HepG2 (cell line): ENCODE results near the gene CCNB1IP1. TPM values are rescaled to one million over a fixed set of nuclear protein-coding genes. Genes with fewer than 3 reads are reported as not detected.

Source experiments
- CENPX ChIP-seq: sonication (generic); formaldehyde crosslinking; IDR thresholded peaks from 2 replicates; pipeline ENCODE4 v1.9.0; 2021; ENCODE audit warnings: mild to moderate bottlenecking, missing genetic modification reagents, moderate library complexity
- DPF2 ChIP-seq: sonication (generic); formaldehyde crosslinking; IDR thresholded peaks from 2 replicates; pipeline ENCODE4 v1.4.0; 2020; ENCODE audit warnings: mild to moderate bottlenecking, low read depth, missing genetic modification reagents, borderline replicate concordance
- HNF4G ChIP-seq, 2 experiments: sonication (generic) in 1 of 2; formaldehyde crosslinking in 1 of 2; IDR thresholded peaks; 2 replicates each; pipeline versions ENCODE4 v1.4.0 to v1.6.1; 2011 to 2020; ENCODE audit warnings: borderline replicate concordance in 2 of 2, low read depth in 2 of 2, mild to moderate bottlenecking in 2 of 2, low read length in 1 of 2, missing genetic modification reagents in 1 of 2, moderate library complexity in 1 of 2
- ISL2 ChIP-seq: sonication (generic); formaldehyde crosslinking; IDR thresholded peaks from 2 replicates; pipeline ENCODE4 v1.5.0; 2020; ENCODE audit warnings: missing genetic modification reagents
- LCORL ChIP-seq, 2 experiments: fragments of 450-650 bp in 1 of 2; sonication (generic) in 1 of 2; formaldehyde crosslinking in 1 of 2; IDR thresholded peaks; 2 replicates each; pipeline versions ENCODE4 v1.5.0 to v1.6.1; 2017 to 2020; ENCODE audit warnings: antibody characterized with exemption in 1 of 2, missing genetic modification reagents in 1 of 2
- SP4 ChIP-seq: sonication (generic); formaldehyde crosslinking; IDR thresholded peaks from 2 replicates; pipeline ENCODE4 v1.8.1; 2023; ENCODE audit warnings: mild to moderate bottlenecking, missing genetic modification reagents
- TBX3 ChIP-seq: fragments of 450-650 bp; IDR thresholded peaks from 2 replicates; pipeline ENCODE4 v1.6.1; 2017; ENCODE audit warnings: antibody characterized with exemption, mild to moderate bottlenecking, inconsistent platforms, borderline replicate concordance
- ZC3H4 ChIP-seq: sonication (generic); formaldehyde crosslinking; IDR thresholded peaks from 2 replicates; pipeline ENCODE4 v1.4.0; 2020; ENCODE audit warnings: missing genetic modification reagents, borderline replicate concordance
- ZKSCAN5 ChIP-seq: sonication (generic); formaldehyde crosslinking; IDR thresholded peaks from 2 replicates; pipeline ENCODE4 v1.5.1; 2020; ENCODE audit warnings: mild to moderate bottlenecking, missing genetic modification reagents
- ZNF143 ChIP-seq: sonication (generic); formaldehyde crosslinking; IDR thresholded peaks from 2 replicates; pipeline ENCODE4 v1.4.0; 2020; ENCODE audit warnings: missing genetic modification reagents
- ZNF225 ChIP-seq: sonication (generic); formaldehyde crosslinking; IDR thresholded peaks from 2 replicates; pipeline ENCODE4 v1.4.0; 2020; ENCODE audit warnings: mild to moderate bottlenecking, missing genetic modification reagents
- ZNF646 ChIP-seq: sonication (generic); formaldehyde crosslinking; IDR thresholded peaks from 2 replicates; pipeline ENCODE4 v1.9.0; 2021; ENCODE audit warnings: mild to moderate bottlenecking, missing genetic modification reagents
- ZNF772 ChIP-seq: sonication (generic); formaldehyde crosslinking; IDR thresholded peaks from 2 replicates; pipeline ENCODE4 v1.5.0; 2020; ENCODE audit warnings: mild to moderate bottlenecking, missing genetic modification reagents
- polyA plus RNA-seq, 8 experiments: library from polyadenylated mRNA; depleted of rRNA in 3 of 8; stranded (reverse) in 7 of 8; unstranded in 1 of 8; fragments of >200 nt; fragmentation: Illumina TruSeq in 4 of 8; extraction: Trizol in 4 of 8; gene quantifications; 2 replicates each; pipeline versions ENCODE4 v1.2.1 to v1.2.3, GENCODE V29; 2011 to 2016; ENCODE audit warnings: low read depth in 4 of 8, missing spikeins in 1 of 8, mixed read lengths in 1 of 8; ENCODE audit not compliant: insufficient read depth in 1 of 8
- total RNA-seq, 5 experiments: library from RNA; depleted of rRNA; stranded (reverse); fragments of >200 nt; fragmentation: Illumina TruSeq; extraction: Trizol; gene quantifications; 2 replicates each; pipeline ENCODE4 v1.2.3, GENCODE V29; 2016; ENCODE audit warnings: low read depth in 1 of 5
- TF ChIP-seq, protein P1 (sequence below): sonication (generic); formaldehyde crosslinking; IDR thresholded peaks from 2 replicates; pipeline ENCODE4 v1.4.0; 2020; ENCODE audit warnings: missing genetic modification reagents, mild to moderate bottlenecking, borderline replicate concordance
- TF ChIP-seq, protein P2 (sequence below): sonication (generic); formaldehyde crosslinking; IDR thresholded peaks from 2 replicates; pipeline ENCODE4 v1.4.0; 2020; ENCODE audit warnings: missing genetic modification reagents
- TF ChIP-seq, protein P3 (sequence below): sonication (generic); formaldehyde crosslinking; IDR thresholded peaks from 2 replicates; pipeline ENCODE4 v1.8.1; 2023; ENCODE audit warnings: missing genetic modification reagents, mild to moderate bottlenecking, borderline replicate concordance

Gene CCNB1IP1
- total and polyA plus RNA-seq, 2 of the 13 experiments (the other 11 are each of a cell fraction or from before 2014, with no cell fraction given): 98.3 to 125 TPM

DNA sequence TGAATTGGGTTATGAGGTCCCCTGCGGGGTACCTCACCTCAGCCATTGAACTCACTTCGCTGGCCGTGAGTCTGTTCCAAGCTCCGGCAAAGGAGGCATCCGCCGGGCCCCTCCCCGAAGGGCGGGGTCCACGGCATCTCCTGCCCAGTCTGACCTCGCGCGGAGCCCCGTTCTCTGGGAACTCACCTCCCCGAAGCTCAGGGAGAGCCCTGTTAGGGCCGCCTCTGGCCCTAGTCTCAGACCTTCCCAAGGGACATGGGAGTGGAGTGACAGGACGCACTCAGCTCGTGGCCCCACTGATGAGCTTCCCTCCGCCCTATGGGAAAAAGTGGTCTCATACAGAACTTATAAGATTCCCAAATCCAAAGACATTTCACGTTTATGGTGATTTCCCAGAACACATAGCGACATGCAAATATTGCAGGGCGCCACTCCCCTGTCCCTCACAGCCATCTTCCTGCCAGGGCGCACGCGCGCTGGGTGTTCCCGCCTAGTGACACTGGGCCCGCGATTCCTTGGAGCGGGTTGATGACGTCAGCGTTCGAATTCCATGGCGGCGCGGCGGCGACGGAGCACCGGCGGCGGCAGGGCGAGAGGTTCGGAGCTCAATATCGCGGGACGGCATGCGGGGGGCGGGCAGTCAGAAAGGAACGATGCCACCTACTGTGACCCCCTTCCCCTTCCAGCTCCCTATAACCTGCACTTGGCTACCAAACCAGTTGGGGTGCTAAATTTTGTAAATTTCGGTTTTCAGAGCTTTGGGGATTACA, 10.2 kb upstream of the CCNB1IP1 start, which contains the start of gene PARP2 (continued):
- TF ChIP-seq ZNF646: no peak
- TF ChIP-seq ZNF225: peak; percentile 72; the same call in 1 of the 2 replicates
- TF ChIP-seq ZC3H4 (CRISPR knock-in tag): no peak
- TF ChIP-seq, protein P1, sequence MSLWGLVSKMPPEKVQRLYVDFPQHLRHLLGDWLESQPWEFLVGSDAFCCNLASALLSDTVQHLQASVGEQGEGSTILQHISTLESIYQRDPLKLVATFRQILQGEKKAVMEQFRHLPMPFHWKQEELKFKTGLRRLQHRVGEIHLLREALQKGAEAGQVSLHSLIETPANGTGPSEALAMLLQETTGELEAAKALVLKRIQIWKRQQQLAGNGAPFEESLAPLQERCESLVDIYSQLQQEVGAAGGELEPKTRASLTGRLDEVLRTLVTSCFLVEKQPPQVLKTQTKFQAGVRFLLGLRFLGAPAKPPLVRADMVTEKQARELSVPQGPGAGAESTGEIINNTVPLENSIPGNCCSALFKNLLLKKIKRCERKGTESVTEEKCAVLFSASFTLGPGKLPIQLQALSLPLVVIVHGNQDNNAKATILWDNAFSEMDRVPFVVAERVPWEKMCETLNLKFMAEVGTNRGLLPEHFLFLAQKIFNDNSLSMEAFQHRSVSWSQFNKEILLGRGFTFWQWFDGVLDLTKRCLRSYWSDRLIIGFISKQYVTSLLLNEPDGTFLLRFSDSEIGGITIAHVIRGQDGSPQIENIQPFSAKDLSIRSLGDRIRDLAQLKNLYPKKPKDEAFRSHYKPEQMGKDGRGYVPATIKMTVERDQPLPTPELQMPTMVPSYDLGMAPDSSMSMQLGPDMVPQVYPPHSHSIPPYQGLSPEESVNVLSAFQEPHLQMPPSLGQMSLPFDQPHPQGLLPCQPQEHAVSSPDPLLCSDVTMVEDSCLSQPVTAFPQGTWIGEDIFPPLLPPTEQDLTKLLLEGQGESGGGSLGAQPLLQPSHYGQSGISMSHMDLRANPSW (CRISPR knock-in tag): peak; percentile 96
- TF ChIP-seq CENPX: no peak
- peak; percentile 100 for TF ChIP-seq ZNF143 (CRISPR knock-in tag)
- TF ChIP-seq DPF2: no peak
- peak; percentile 73 for TF ChIP-seq ISL2 (CRISPR knock-in tag)
- TF ChIP-seq SP4 (CRISPR knock-in tag): peak; percentile 93
- TF ChIP-seq ZNF772 (CRISPR knock-in tag): peak; percentile 90
- TF ChIP-seq LCORL (IDR thresholded peaks at IDR 0.05): no peak
- peak; percentile 89 for TF ChIP-seq LCORL (CRISPR knock-in tag; IDR thresholded peaks at IDR 0.05)
- TF ChIP-seq, protein P2, sequence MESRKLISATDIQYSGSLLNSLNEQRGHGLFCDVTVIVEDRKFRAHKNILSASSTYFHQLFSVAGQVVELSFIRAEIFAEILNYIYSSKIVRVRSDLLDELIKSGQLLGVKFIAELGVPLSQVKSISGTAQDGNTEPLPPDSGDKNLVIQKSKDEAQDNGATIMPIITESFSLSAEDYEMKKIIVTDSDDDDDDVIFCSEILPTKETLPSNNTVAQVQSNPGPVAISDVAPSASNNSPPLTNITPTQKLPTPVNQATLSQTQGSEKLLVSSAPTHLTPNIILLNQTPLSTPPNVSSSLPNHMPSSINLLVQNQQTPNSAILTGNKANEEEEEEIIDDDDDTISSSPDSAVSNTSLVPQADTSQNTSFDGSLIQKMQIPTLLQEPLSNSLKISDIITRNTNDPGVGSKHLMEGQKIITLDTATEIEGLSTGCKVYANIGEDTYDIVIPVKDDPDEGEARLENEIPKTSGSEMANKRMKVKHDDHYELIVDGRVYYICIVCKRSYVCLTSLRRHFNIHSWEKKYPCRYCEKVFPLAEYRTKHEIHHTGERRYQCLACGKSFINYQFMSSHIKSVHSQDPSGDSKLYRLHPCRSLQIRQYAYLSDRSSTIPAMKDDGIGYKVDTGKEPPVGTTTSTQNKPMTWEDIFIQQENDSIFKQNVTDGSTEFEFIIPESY (CRISPR knock-in tag): no peak; the same call in 1 of the 2 replicates
- no peak for TF ChIP-seq HNF4G (IDR thresholded peaks at IDR 0.05; ENCODE audit: borderline replicate concordance, low read depth, low read length)
- peak; percentile 68 for TF ChIP-seq HNF4G (CRISPR knock-in tag; IDR thresholded peaks at IDR 0.05; ENCODE audit: borderline replicate concordance, low read depth)
- TF ChIP-seq, protein P3, sequence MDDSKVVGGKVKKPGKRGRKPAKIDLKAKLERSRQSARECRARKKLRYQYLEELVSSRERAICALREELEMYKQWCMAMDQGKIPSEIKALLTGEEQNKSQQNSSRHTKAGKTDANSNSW (CRISPR knock-in tag): no peak; the same call in 1 of the 2 replicates
- peak; percentile 93 for TF ChIP-seq ZKSCAN5 (CRISPR knock-in tag)
- TF ChIP-seq TBX3: peak; percentile 54; the same call in 1 of the 2 replicates
